GM19025 (cell line): ENCODE results near the gene GPATCH4.
"Not testable (repeated sequence)": the region's sequence is repeated elsewhere in the genome, so short reads cannot be mapped to it uniquely, and the experiment has no call there.

ENCODE experiments used
- ATAC-seq: cut with Tn5 transposase; IDR thresholded peaks from one replicate; pipeline ENCODE4 v1.9.1; 2021; ENCODE audit warnings: mild to moderate bottlenecking, low read depth, moderate library complexity; ENCODE audit not compliant: unreplicated experiment

The GPATCH4 gene

GRCh38 chr1:156581661-156582387 lies 19.5 kb downstream of the GPATCH4 start:
- ATAC-seq, result no peak

- no peak for ATAC-seq
These were observed 21.8 kb downstream of the GPATCH4 start, which contains the start of gene TTC24 for GRCh38 chr1:156579472-156579871. Gene TTC24 (plus strand): TSS chr1:156579723. CDS start chr1:156581365, 1,642 bp downstream.

GRCh38 chr1:156578055-156578454 lies 23.2 kb downstream of the GPATCH4 start:
- ATAC-seq, result no peak

- ATAC-seq, result no peak
These were observed 23.7 kb downstream of the GPATCH4 start for GRCh38 chr1:156577550-156577949.

- ATAC-seq, result no peak
These were observed 27.1 kb downstream of the GPATCH4 start for GRCh38 chr1:156574039-156574633.

- no peak for ATAC-seq
These were observed 28.6 kb downstream of the GPATCH4 start for GRCh38 chr1:156572663-156573018.

GRCh38 chr1:156571919-156572662 lies 29.2 kb downstream of the GPATCH4 start, which contains the start of gene IQGAP3:
Gene IQGAP3 (minus strand): TSS chr1:156572565. CDS start chr1:156572529, 36 bp downstream.
- ATAC-seq, result peak; percentile 89

GRCh38 chr1:156571261-156571852 lies 29.9 kb downstream of the GPATCH4 start:
- no peak for ATAC-seq

GRCh38 chr1:156566436-156566835 lies 34.8 kb downstream of the GPATCH4 start:
- no peak for ATAC-seq

GRCh38 chr1:156565519-156565918 lies 35.8 kb downstream of the GPATCH4 start:
- no peak for ATAC-seq

- no peak for ATAC-seq
These were observed 40.6 kb downstream of the GPATCH4 start for GRCh38 chr1:156560585-156561163.

- ATAC-seq, result no peak
These were observed 41.4 kb downstream of the GPATCH4 start for GRCh38 chr1:156559797-156560385.

- ATAC-seq, result no peak
These were observed 42.0 kb downstream of the GPATCH4 start for GRCh38 chr1:156559086-156559796.

GRCh38 chr1:156556354-156556753 lies 44.9 kb downstream of the GPATCH4 start:
- no peak for ATAC-seq

GRCh38 chr1:156555715-156556114 lies 45.6 kb downstream of the GPATCH4 start:
- no peak for ATAC-seq

GRCh38 chr1:156554971-156555370 lies 46.3 kb downstream of the GPATCH4 start:
- no peak for ATAC-seq

GRCh38 chr1:156553860-156554485 lies 47.3 kb downstream of the GPATCH4 start:
- no peak for ATAC-seq

- not testable (repeated sequence) for ATAC-seq
These were observed 48.3 kb downstream of the GPATCH4 start for GRCh38 chr1:156552937-156553336.

GRCh38 chr1:156552518-156552917 lies 48.8 kb downstream of the GPATCH4 start:
- no peak for ATAC-seq
